B cell (primary cell): ENCODE data around the gene SNRK.

ENCODE experiments used
- CTCF ChIP-seq: fragments of 200-600 bp; IDR thresholded peaks from one replicate; pipeline ENCODE4 v1.8.0; 2022; ENCODE audit warnings: antibody characterized with exemption, mild to moderate bottlenecking
- EZH2 ChIP-seq: IDR thresholded peaks from 2 replicates; pipeline ENCODE4 v1.6.1; 2012; ENCODE audit warnings: borderline replicate concordance, low read depth, mild to moderate bottlenecking, moderate library complexity, low read length; ENCODE audit not compliant: insufficient read depth, poor library complexity, severe bottlenecking

GRCh38 chr3:43307226-43307625 lies 20.9 kb downstream of the SNRK start:
- TF ChIP-seq CTCF (no peak), EZH2 (no peak)
